ENCODE measurements around the gene CPB2. TPM values are rescaled to one million over a fixed set of nuclear protein-coding genes. Genes with fewer than 3 reads are reported as not detected.

Gene CPB2
- total RNA-seq, 1 donor from 2014 or later, result not detected

DNA sequence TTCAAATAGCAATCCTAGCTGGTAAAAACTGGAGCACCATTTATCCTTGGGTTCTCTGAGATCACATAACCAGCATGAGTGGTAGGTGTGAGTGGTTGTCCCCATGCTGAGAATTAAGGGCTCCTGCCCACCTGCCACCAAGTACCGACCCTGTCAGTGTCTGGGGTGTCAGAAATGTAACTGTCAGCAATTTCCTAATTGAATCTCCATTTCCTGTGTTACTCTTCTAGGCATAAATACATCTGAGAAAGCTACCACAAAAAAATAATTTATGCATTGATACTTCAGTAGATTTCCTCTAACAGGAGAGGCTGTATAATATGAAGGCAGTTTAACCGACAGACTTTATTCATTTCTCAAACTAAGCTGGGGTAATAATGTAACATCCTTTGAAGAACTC is 25.1 kb downstream of the CPB2 start:
- intact Hi-C loops (cut with DNase I), result no loop called here

DNA sequence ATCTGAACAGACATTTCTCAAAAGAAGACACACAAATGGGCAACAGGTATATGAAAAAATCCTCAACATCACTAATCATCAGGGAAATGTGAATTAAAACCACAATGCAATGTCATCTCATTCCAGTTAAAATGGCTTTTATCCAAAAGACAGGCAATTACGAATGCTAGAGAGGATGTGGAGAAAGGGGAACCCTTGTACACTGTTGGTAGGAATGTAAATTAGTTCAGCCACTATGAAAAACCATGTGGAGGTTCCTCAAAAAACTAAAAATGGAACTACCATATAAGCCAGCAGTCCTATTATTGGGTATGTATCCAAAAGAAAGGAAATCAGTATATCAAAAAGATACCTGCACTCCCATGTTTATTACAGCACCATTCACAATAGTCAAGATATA is 27.6 kb downstream of the CPB2 start:
- Histone ChIP-seq H3K27me3 (no peaks in the 10 kb centered on the region), H3K4me1 (no peaks in the 10 kb centered on the region), H3K4me3 (no peak overlapping the region), H3K27ac (no peak overlapping the region), H3K36me3 (no peaks in the 10 kb centered on the region), H3K9me3 (no peaks in the 10 kb centered on the region)
- intact Hi-C loops (cut with DNase I), result no loop called here
- TF ChIP-seq CTCF (IDR thresholded peaks at IDR 0.05) (no peak), POLR2A (IDR thresholded peaks at IDR 0.05) (no peak), POLR2AphosphoS5 (IDR thresholded peaks at IDR 0.05; ENCODE audit: insufficient read depth in 1 of 2, low read depth in 1 of 2) (no peak)
- DNase-seq (ENCODE audit: extremely low spot score in 2 of 2), result no peak

More for the DNA sequence above, 25.1 kb downstream of the CPB2 start:
- Histone ChIP-seq H3K27ac (no peak overlapping the region), H3K27me3 (no peaks in the 10 kb centered on the region), H3K36me3 (no peaks in the 10 kb centered on the region), H3K4me1 (no peaks in the 10 kb centered on the region), H3K9me3 (no peaks in the 10 kb centered on the region), H3K4me3 (no peak overlapping the region)
- no peak for DNase-seq (ENCODE audit: extremely low spot score in 2 of 2)
- TF ChIP-seq POLR2AphosphoS5 (IDR thresholded peaks at IDR 0.05; ENCODE audit: insufficient read depth in 1 of 2, low read depth in 1 of 2), result no peak

DNA sequence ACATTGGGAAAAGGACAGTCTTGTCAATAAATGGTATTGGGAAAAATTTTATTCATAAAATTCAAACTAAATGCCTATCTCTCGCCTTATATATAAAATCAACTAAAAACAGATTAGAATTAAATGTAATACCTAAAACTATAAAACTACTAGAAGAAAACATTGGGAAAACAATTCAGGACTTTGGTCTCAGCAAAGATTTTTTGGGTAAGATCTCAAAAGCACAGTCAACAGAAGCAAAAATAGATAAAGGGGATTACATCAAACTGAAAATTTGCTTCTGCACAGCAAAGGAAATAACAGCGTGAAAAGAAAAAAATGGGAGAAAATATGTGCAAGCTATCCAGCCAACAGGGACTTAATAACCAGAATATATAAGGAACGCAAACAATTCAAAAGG is 28.0 kb downstream of the CPB2 start:
- no peak for DNase-seq (ENCODE audit: extremely low spot score in 2 of 2)
- H3K27ac ChIP-seq, result no peak overlapping the region
- H3K27me3 ChIP-seq, result no peaks in the 10 kb centered on the region
- TF ChIP-seq POLR2AphosphoS5 (IDR thresholded peaks at IDR 0.05; ENCODE audit: insufficient read depth in 1 of 2, low read depth in 1 of 2) (no peak), CTCF (IDR thresholded peaks at IDR 0.05) (no peak), POLR2A (IDR thresholded peaks at IDR 0.05) (no peak)
- intact Hi-C loops (cut with DNase I), result no loop called here
- no peaks in the 10 kb centered on the region for H3K9me3 ChIP-seq
- H3K36me3 ChIP-seq, result no peaks in the 10 kb centered on the region
- no peak overlapping the region for H3K4me3 ChIP-seq
- H3K4me1 ChIP-seq, result no peaks in the 10 kb centered on the region

GRCh38 chr13:46075811-46076210 is 29.0 kb downstream of the CPB2 start:
- no peak overlapping the region for H3K27ac ChIP-seq
- no peaks in the 10 kb centered on the region for H3K36me3 ChIP-seq
- H3K4me3 ChIP-seq, result no peak overlapping the region
- intact Hi-C loops (cut with DNase I), result no loop called here
- no peaks in the 10 kb centered on the region for H3K4me1 ChIP-seq
- DNase-seq (ENCODE audit: extremely low spot score in 2 of 2), result no peak
- H3K9me3 ChIP-seq, result no peaks in the 10 kb centered on the region
- no peak for TF ChIP-seq POLR2AphosphoS5 (IDR thresholded peaks at IDR 0.05; ENCODE audit: insufficient read depth in 1 of 2, low read depth in 1 of 2)
- no peak for TF ChIP-seq POLR2A (IDR thresholded peaks at IDR 0.05)
- no peak for TF ChIP-seq CTCF (IDR thresholded peaks at IDR 0.05)
- no peaks in the 10 kb centered on the region for H3K27me3 ChIP-seq

GRCh38 chr13:46071590-46072249 is 33.1 kb downstream of the CPB2 start:
- no peak for DNase-seq (ENCODE audit: extremely low spot score in 2 of 2)
- H3K27me3 ChIP-seq, result no peaks in the 10 kb centered on the region
- intact Hi-C loops (cut with DNase I), result no loop called here
- H3K4me1 ChIP-seq, result no peaks in the 10 kb centered on the region
- no peak overlapping the region for H3K4me3 ChIP-seq
- H3K36me3 ChIP-seq, result no peaks in the 10 kb centered on the region
- H3K27ac ChIP-seq, result no peak overlapping the region
- no peak for TF ChIP-seq POLR2A (IDR thresholded peaks at IDR 0.05)
- no peak for TF ChIP-seq POLR2AphosphoS5 (IDR thresholded peaks at IDR 0.05; ENCODE audit: insufficient read depth in 1 of 2, low read depth in 1 of 2)
- no peak for TF ChIP-seq CTCF (IDR thresholded peaks at IDR 0.05)
- no peaks in the 10 kb centered on the region for H3K9me3 ChIP-seq

All from vagina (tissue), 2 donors.